Rectal smooth muscle tissue (tissue), 1 donor: ENCODE results near the gene DICER1.

ENCODE experiments used
- H3K27ac ChIP-seq: one replicate; pipeline ENCODE4 v1.7.0; 2013; ENCODE audit warnings: low read depth, low read length, inconsistent platforms
- H3K27me3 ChIP-seq: one replicate; pipeline ENCODE4 v1.7.0; 2013; ENCODE audit warnings: low read length; ENCODE audit not compliant: control insufficient read depth, insufficient read depth
- H3K36me3 ChIP-seq: one replicate; pipeline ENCODE4 v1.7.0; 2013; ENCODE audit warnings: low read length; ENCODE audit not compliant: control insufficient read depth, insufficient read depth
- H3K4me1 ChIP-seq: one replicate; pipeline ENCODE4 v1.7.0; 2013; ENCODE audit warnings: low read length; ENCODE audit not compliant: control insufficient read depth, insufficient read depth
- H3K4me3 ChIP-seq: one replicate; pipeline ENCODE4 v1.7.0; 2013; ENCODE audit warnings: low read length
- H3K9ac ChIP-seq: one replicate; pipeline ENCODE4 v1.7.0; 2013; ENCODE audit warnings: low read length

DICER1 gene

DNA sequence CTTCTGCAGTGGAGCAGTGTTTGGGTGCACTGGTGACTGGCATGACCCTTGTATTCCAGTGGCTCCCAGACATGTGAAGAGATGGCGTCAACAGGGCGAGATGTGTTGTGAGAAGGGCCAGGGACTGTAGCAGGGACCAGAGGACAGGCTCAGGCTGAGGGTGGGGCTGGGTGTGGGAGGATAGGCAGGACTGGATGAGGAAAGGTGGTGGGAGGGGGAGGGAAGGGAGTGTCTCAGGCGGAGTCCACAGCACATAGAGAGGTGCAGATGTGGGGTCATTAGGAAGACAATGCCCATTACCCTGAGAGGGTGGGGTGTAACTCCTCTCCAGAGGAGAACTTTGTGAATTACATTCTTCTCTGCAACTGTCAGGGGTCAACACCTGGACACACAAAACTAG, 78.5 kb downstream of the DICER1 start:
- Histone ChIP-seq H3K36me3 (no peaks in the 10 kb centered on the region), H3K4me1 (no peaks in the 10 kb centered on the region)

DNA sequence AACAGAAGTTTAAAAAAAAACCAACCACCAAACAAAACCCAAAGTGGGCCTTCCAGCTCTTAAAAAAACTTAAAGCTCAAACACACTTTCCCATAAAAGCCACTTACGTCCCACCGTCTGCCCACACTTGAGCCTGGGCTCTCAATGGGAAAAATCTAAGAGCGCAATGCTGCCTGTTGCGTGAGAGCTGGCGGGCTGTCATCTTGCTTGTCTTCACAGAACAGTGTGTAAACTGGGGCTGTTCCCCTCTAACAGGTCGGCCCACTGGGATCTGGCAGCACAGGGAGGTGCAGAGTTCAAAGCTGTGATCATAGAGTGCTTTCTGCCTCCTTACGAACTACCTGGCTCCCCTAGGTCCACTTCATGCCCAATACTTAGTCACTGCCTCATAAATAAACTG, 80.0 kb downstream of the DICER1 start:
- no peak overlapping the region for H3K4me3 ChIP-seq
- no peaks in the 10 kb centered on the region for H3K36me3 ChIP-seq
- no peaks in the 10 kb centered on the region for H3K27me3 ChIP-seq
- H3K4me1 ChIP-seq: no peaks in the 10 kb centered on the region
- no peak overlapping the region for H3K9ac ChIP-seq
- no peak overlapping the region for H3K27ac ChIP-seq

More for the DNA sequence above, 78.5 kb downstream of the DICER1 start:
- H3K9ac ChIP-seq: no peak overlapping the region
- H3K4me3 ChIP-seq: no peak overlapping the region
- H3K27me3 ChIP-seq: no peaks in the 10 kb centered on the region
- no peak overlapping the region for H3K27ac ChIP-seq

DNA sequence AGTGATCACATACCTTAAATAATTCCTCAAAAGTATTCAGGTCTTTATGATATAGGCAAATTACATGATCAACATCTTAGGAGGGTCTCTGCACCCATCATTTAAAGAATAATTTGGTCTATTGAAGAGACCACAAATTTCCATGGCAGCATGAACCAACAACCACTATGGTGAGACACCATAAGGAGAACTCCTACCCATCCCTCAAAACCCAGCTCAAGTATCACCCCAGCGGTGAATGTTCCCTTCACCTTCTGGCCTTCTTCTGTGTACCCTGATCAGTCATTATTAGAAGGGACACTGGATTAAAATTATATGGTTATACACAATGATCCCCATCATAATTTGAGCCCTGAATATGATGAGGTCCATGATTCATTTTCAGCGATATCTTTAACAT, 81.5 kb downstream of the DICER1 start:
- Histone ChIP-seq H3K27ac (no peak overlapping the region), H3K27me3 (no peaks in the 10 kb centered on the region), H3K4me3 (no peak overlapping the region), H3K36me3 (no peaks in the 10 kb centered on the region), H3K4me1 (no peaks in the 10 kb centered on the region), H3K9ac (no peak overlapping the region)

DNA sequence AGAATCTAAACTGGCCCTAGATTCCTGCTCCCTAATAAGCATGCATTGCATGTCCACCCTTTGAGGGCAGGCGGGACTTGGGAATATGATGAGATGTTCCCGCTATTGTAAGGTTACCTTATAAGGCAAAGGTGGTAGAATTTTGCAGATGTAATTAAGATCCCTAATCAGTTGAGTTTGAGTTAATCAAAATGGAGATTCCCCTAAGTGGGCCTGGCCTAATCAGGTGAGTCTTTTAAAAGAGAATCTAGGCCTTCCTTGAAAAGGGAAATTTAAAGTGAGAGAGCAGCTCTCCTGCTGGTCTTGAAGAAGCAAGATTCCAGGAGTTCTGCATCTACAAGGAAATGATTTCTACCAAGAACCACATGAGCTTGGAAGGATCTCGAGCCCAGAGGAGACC, 83.4 kb downstream of the DICER1 start:
- no peaks in the 10 kb centered on the region for H3K36me3 ChIP-seq
- H3K9ac ChIP-seq: no peak overlapping the region
- no peak overlapping the region for H3K4me3 ChIP-seq
- no peak overlapping the region for H3K27ac ChIP-seq
- no peaks in the 10 kb centered on the region for H3K4me1 ChIP-seq
- H3K27me3 ChIP-seq: no peaks in the 10 kb centered on the region

DNA sequence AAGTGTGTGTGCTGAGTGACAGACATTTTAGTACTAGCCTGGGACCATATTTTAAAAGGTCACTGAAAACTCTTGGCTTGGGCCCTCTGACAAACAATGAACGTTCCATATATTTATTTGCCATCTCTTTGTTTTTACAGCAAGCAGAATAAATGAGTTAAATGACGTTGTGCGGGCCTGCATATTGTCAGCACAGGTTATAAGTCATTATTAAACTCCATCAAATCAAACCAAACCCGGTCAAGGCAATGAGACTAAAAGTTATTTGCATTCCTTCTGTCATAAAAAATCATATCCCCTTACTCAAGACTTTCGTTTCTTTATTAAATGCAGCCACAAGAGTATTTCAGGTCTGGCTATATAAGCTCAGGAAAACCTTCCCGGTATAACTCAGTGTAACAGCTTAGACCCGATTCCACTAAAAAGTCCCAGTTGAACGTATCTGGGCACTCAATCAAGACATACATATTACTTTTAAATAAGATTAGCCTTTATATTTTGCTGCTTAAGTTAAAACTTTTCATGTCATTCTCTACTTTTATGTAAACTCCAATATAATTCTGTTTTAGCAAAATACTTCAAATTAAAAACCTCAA, 84.9 kb downstream of the DICER1 start:
- Histone ChIP-seq H3K36me3 (no peaks in the 10 kb centered on the region), H3K27me3 (no peaks in the 10 kb centered on the region), H3K27ac (no peak overlapping the region), H3K4me3 (no peak overlapping the region), H3K4me1 (no peaks in the 10 kb centered on the region), H3K9ac (no peak overlapping the region)

DNA sequence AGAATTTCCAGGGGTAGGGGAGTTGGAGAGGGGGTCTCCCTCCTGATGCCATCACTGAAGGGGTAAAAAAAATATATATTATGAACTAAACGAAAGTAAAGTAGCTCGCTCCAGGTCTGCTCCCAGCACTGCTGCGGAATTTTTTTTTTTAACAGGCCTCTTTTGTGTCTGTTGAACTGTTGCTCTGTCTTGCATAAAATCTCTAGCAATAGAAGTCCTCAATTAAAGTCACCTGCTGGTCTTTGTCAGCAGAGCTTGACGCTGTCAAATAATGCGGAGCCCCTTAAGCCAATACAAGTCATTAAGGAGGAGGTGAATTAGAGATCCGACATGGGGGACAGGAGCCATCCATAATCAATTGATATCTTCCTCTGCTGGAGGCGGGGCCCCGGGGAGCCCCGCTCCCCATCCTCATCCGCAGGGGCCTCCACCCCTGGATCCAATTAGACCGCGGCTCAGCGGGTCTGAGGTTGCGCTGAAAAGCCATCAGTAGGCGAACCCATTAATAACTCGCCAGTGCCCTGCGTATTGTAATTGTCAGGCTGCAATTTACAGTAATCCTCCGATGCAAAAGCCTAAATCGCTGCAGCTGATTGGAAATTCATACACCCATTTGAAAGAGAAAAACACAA, 85.6 kb downstream of the DICER1 start:
- no peak overlapping the region for H3K4me3 ChIP-seq
- H3K27me3 ChIP-seq: no peaks in the 10 kb centered on the region
- H3K36me3 ChIP-seq: no peaks in the 10 kb centered on the region
- H3K4me1 ChIP-seq: no peaks in the 10 kb centered on the region
- no peak overlapping the region for H3K27ac ChIP-seq
- H3K9ac ChIP-seq: no peak overlapping the region

DNA sequence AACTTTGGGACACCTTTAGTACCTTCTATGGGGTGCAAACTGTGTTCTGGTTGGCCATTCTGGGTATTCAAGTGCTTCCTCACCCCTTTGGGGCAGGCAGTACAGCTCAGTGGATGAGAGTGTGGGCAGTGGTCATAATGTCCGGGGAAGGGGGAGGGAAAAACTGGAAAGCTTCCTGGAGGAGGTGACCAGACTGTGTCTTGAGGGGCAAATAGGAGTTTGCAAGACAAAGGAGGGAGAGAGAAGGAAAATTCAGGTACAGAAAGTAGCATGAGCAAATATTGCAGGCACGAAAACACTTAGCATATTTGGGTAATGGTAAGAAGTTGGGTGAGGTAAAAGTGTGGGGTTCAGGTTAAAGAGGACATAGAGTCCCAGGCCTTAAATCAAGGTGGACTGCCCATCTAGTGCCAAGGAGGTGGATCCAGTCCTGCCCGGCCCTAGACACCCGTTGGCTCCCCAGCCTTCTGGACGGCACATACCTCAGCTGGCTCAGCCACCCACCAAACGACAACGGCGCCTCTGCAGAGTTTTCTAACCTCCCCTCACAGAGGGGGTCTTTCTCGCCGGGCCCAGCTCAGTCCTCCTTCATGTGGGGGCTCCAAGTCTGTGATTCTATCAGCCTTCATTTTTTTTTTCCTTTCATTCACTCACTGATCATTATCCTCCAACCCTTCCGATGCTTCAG, 86.4 kb downstream of the DICER1 start:
- Histone ChIP-seq H3K27me3 (no peaks in the 10 kb centered on the region), H3K36me3 (no peaks in the 10 kb centered on the region), H3K27ac (no peak overlapping the region), H3K4me3 (no peak overlapping the region), H3K4me1 (no peaks in the 10 kb centered on the region), H3K9ac (no peak overlapping the region)

DNA sequence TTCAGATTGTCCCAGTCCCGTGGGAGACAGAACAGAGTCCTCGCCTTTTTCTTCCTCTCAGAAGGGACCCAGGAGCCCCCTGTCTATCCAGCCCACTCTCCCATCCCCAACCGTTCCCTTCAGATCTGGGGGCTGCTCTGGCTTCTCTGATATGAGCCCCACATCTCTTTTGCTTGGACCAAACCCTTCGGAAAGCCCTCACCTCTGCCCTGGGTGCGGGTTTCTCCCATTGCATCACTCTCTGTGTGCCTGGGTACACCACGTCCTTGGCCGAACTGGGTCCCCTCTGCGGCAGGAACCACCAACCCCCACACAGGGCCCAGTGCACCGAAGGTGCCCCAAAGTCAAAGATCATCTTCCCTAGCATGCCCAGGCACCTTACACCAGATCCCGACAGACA, 87.8 kb downstream of the DICER1 start:
- no peaks in the 10 kb centered on the region for H3K27me3 ChIP-seq
- H3K9ac ChIP-seq: no peak overlapping the region
- no peaks in the 10 kb centered on the region for H3K4me1 ChIP-seq
- no peak overlapping the region for H3K4me3 ChIP-seq
- H3K36me3 ChIP-seq: no peaks in the 10 kb centered on the region
- no peak overlapping the region for H3K27ac ChIP-seq

DNA sequence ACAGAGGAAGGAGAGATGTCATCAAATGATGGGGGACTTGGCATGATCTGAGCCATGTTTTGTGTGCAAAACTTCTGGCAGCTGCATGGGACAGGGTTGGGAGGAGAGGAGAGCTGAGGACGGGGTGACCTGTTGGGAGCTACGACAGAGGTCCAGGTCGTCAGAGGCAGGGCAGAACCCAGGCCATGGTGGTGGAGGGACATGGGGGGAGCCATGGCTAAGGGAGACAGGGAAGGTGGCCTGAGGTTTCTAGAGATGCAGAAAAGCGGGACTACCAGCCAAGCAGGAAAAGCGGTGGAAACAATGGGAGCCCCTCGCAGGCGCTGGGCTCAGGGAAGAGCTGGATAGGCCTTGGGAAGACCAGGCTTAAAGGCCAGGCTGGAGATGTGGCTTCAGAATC, 88.3 kb downstream of the DICER1 start:
- Histone ChIP-seq H3K36me3 (no peaks in the 10 kb centered on the region), H3K27ac (no peak overlapping the region), H3K9ac (no peak overlapping the region), H3K4me3 (no peak overlapping the region), H3K27me3 (no peaks in the 10 kb centered on the region), H3K4me1 (no peaks in the 10 kb centered on the region)

DNA sequence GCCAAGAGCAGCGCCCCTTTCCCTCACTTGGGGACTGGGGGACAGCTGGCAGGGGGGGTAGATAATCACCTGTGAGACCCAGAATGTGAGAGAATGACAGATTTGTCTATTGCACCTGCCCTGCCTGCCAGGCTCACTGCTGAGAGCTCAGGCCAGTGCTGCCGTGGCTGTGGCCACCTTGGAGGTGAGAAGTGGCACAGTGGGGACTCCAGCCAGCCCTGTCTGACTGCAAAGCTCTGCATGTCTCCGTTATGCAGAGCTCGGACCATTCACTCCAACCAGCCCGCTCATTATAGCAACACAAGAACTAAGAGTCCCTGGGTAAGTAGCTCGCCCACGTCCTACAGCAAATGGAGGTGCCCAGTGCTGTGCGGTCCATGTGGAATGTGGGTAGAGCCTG, 88.8 kb downstream of the DICER1 start:
- H3K9ac ChIP-seq: no peak overlapping the region
- no peaks in the 10 kb centered on the region for H3K4me1 ChIP-seq
- no peak overlapping the region for H3K27ac ChIP-seq
- no peaks in the 10 kb centered on the region for H3K36me3 ChIP-seq
- no peaks in the 10 kb centered on the region for H3K27me3 ChIP-seq
- H3K4me3 ChIP-seq: no peak overlapping the region

DNA sequence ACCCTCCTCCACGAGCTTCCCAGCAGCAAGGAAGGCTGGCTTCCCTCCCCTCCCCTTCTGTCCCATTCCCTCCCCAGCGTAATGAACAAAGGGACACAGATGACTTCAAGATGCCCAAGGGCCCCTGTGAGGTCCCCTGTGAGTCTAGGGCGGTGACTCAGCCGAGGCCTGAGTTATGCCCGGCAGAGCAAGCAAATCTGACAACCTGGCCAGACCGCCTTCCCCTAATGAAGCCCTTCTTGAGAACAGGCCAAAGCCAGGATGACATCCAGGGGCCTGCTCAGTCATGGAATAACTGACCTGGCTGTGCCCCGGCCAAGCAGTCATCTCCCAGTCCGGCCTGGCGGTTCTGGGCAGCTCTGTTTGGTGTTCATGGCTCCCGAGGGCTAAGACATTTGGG, 89.2 kb downstream of the DICER1 start:
- H3K27ac ChIP-seq: no peak overlapping the region
- no peaks in the 10 kb centered on the region for H3K4me1 ChIP-seq
- H3K36me3 ChIP-seq: no peaks in the 10 kb centered on the region
- no peak overlapping the region for H3K4me3 ChIP-seq
- H3K27me3 ChIP-seq: no peaks in the 10 kb centered on the region
- no peak overlapping the region for H3K9ac ChIP-seq

DNA sequence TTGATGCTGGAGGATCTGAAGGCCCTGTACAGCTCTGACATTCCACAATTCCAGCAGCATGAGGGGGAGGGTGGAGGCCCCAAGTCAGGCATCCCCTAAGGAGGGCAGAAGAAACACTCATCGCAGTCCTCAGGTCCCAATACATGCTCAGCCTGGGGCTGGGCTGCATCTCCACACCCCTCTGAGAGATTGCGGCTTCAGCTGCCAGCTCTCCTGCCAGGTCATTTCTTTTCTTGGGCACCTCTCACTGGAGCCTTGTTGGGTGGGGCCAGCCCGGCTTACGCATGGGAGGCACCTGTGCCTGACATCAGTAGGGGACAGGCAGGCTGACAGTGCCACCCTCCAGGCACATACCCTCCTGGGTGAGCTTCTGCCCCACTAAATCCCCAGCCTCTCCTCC, 89.8 kb downstream of the DICER1 start:
- Histone ChIP-seq H3K27me3 (no peaks in the 10 kb centered on the region), H3K27ac (no peak overlapping the region), H3K4me3 (no peak overlapping the region), H3K36me3 (no peaks in the 10 kb centered on the region), H3K9ac (no peak overlapping the region), H3K4me1 (no peaks in the 10 kb centered on the region)
